Fibroblast of peridontal ligament (primary cell): ENCODE results near the gene MFSD1.
A peak's percentile ranks its signal among the peaks of the same experiment; 100 is the strongest.

Experiments
- DNase-seq: peaks from one replicate; pipeline ENCODE4 v3.0.0-alpha.2; 2010; ENCODE audit errors: extremely low read depth

MFSD1 gene

DNA sequence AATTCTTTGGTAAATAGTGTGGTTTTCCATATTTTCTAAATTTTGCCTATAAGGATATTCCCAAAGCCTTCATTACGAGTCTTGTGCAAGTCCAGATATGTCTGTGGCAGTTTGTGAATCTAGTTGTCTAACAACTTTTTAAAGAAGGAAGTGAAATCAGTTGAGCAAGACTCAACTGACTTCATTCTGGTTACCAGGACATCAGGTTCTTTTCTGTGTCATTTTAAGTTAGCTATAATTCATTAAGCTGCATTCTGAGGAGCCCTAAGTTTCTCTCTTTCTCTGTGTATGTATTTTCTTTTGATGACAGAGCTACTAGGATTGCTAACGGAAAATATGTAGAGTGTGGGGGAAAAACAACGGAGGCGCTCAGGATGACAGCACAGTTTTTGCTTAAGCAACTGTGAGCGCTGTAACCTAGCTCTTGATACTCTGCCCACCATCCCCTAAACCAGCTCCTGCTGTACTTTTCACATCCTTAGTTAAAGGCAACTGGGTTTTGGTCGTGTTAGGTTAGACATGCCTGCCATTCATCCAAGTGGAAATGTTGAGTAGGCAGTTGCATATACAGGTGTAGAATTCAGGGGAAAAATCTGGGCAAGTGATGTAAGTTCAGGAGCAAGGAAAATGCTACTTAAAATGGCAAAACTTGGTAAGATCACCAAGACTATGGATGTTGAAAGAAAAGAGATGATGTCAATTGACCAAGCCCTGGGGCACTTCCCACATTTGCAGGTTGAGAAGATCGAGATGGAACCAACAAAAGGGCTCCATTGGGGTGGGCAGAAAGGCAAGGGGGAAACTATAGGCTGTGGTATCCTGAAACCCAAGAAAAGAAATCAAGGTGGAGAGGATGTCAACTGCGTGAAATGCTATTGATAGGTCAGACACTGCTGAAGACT lies 9.2 kb downstream of the MFSD1 start:
- DNase-seq: no peak

GRCh38 chr3:158819282-158819681 lies 17.4 kb downstream of the MFSD1 start:
- no peak for DNase-seq

DNA sequence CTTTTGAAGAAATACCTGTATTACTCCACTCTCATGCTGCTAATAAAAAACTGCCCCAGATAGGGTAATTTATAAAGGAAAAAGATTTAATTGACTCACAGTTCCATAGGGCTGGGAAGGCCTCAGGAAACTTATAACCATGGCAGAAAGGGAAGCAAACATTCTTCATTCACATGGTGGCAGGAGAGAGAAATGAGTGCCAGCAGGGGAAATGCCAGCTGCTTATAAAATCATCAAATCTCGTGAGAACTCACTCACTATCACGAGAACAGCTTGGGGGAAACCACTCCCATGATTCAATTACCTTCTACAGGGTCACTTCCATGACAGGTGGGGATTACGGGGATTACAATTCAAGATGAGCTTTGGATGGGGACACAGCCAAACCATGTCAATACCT lies 18.7 kb downstream of the MFSD1 start:
- DNase-seq: no peak

DNA sequence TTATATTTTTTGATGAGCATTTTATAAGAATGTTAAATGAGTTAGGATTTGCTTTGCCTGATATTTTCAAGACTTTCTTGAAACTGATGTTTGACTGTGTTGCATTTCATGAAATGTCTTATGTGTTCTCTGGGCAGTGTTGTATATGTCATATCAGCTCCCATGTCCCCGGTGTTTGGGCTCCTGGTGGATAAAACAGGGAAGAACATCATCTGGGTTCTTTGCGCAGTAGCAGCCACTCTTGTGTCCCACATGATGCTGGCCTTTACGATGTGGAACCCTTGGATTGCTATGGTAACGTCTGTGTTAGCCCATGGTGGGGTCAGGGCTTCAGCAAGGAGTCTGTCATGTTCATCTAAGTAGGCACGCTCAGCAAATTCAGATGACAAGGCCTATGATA lies 20.0 kb downstream of the MFSD1 start:
- no peak for DNase-seq

DNA sequence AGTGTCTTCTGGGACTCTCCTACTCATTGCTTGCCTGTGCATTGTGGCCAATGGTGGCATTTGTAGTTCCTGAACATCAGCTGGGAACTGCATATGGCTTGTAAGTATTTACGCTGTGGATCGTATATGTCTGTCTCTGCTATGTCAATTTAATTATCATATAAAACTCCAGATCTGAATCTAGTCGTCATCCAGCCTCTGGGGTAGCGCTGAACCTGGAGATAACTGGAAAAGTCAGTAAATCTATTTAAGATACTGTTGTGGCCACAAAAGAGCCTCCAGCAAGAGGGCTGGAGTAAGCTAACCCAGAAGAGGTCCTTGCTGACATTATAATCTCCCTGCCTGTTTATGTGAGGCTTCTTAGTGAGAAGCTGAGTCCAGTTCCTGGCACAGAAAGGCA lies 21.6 kb downstream of the MFSD1 start:
- no peak for DNase-seq

- DNase-seq: no peak
These were observed 25.9 kb downstream of the MFSD1 start for GRCh38 chr3:158827773-158828172.

- no peak for DNase-seq
These were observed 28.5 kb downstream of the MFSD1 start for GRCh38 chr3:158830391-158830790.

GRCh38 chr3:158831861-158832260 lies 30.0 kb downstream of the MFSD1 start:
- no peak for DNase-seq

GRCh38 chr3:158835631-158836030 lies 33.8 kb downstream of the MFSD1 start:
- DNase-seq: no peak

GRCh38 chr3:158836312-158836711 lies 34.5 kb downstream of the MFSD1 start:
- no peak for DNase-seq

GRCh38 chr3:158837240-158837639 lies 35.4 kb downstream of the MFSD1 start:
- no peak for DNase-seq

GRCh38 chr3:158839966-158840365 lies 38.1 kb downstream of the MFSD1 start:
- no peak for DNase-seq

- no peak for DNase-seq
These were observed 39.5 kb downstream of the MFSD1 start for GRCh38 chr3:158841387-158841786.

GRCh38 chr3:158842976-158843375 lies 41.1 kb downstream of the MFSD1 start:
- peak; percentile 52 for DNase-seq

DNA sequence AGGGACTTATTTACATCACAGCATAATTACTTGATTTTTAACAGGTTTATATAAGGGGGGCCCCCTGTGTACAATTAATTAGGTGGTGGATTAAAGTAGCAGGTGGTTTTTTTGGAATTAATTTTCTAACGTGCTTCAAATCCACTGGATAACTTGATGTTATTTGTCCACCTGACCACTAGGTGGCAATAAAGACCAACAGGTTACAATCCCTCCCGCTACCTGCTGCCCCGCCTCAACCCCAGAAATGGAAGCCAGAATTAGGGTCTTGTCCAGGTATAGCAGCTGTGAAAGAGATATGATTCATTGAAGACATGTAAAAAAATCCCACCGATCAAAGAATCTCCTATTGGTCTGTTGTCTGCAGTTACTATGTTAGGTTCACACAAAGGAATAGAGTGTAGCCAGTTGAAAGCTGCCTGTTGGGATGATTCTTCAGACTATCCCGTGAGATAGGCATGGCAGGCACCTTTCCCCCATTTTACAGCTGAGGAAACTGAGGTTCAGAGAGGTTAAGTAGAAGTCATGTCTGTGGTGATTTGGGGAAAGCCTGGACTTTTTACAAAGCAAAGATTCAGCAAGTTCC lies 44.0 kb downstream of the MFSD1 start:
- peak; percentile 18 for DNase-seq

DNA sequence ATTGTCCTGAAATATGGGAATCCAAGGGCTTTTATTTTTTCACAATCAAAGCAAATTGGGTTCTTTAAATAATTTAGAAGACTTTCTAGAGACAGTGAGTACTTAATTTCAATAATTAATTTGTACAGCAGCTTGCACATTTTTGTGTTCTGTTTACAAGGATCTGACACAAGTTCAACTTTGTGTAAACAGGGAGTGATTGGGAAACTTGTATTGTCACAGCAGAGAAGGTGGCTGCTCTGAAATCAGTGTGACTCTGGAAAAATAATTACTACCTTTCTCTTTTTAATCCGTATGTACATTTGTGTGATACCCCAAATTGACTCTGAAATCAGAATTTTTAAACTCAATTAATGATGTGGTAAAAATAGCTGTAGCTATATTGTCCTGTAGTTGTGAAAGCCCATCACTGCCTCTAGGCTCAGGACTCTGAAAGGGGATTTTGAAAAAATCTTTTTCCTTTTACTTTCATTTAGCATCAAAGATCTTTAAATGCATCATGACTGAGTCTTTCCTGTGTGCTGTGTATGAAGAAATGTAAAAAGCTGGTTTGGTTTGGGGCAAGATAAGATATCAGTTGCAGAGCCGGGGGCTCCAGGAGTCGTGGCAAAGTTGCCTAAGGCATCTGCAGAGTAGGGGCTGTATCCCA lies 45.1 kb downstream of the MFSD1 start:
- peak; percentile 3 for DNase-seq

DNA sequence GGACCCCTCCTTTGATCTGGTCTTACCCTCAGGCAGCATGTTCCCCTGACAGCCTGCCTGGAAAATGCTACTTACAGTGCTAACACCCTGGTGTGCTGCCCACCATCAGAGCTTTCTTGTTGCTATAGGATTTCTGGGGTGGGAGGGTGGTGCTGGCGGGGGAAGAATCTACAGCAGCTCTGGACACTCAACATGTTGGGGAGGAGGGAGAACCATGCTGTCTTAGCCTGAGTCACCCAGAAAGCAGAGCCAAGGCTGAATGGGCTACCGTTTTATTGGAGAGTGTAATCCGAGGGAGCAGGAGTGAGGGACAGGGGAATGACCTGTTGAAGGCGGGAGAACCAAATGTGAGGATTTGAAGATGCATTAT lies 45.6 kb downstream of the MFSD1 start:
- DNase-seq: peak; percentile 8

DNA sequence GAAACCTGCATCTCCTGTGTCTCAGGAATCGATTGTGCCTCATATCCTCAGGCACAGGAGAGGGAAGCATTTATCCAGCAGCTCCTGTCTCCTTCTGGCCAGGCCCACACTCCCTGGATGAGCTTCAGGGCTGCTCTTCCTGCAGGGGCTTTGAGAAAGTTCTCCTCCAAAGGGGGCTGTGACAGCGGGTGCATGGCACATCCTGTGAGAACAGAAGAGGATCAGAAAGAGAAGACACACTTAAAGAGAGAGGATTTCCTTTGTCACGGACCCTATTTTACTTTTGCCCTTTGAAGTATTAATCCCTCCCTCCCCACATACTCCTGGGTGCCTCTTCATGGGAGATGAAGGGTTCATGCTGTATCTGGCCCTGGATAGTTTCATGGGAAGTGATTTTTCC lies 46.0 kb downstream of the MFSD1 start:
- no peak for DNase-seq

DNA sequence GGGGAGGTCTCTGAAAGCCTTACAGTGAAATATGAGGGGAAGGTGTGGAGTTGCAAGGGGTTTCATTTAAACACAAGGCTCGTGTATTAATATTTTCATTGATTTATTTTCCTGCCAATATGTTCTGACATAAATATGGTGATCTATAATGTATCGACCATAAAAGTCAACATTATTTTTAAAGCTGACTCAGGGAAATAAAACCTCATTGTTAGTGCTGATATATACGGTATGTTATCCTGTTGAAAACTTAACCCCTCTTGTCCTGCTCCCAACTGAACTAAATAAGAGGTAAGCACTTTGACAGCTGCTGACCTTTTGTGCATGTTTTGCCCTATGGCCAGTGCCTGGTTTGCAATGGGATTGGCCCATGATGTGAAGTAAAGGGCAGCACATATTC lies 47.9 kb downstream of the MFSD1 start:
- no peak for DNase-seq

GRCh38 chr3:158859362-158859761 lies 57.5 kb downstream of the MFSD1 start:
- DNase-seq: no peak

GRCh38 chr3:158863247-158863646 lies 61.4 kb downstream of the MFSD1 start:
- no peak for DNase-seq

DNA sequence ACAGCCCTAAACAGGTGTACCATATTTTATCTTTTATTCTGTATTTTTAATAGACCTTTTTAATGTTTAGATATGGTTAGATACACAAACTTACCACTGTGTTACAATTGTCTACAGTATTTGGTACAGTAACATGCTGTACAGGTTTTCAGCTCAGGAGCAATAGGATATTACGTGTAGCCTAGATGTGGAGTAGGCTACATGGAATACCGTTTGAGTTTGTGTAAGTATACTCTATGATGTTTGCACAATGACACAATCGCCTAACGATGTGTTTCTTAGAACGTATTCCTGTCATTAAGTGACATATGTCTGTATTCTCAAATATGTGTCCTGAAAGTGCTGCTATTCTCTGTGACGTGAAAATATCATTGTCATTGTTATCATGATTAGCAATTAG lies 62.6 kb downstream of the MFSD1 start:
- no peak for DNase-seq

DNA sequence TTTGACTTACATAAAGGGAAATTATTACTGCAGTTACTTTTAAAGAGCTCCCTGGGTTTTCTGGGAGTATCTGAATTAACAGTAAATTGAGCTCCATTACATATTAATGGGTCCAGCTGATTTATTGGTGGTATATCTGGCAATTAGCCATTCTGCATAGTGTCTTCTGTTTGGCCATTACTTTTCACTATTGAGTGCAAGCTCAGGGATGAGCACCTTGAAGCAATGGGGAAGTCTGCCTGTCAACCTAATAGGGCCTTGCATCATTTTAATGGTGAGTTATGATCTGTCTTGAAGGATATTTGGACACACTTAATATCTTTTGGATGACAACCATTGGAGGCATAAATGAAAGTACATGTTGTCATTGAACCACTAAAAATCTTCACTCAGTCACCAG lies 73.8 kb downstream of the MFSD1 start:
- DNase-seq: no peak
